HUES48 (cell line): Measurements from ENCODE around the gene SAP30BP.

Experiments
- H3K27ac ChIP-seq: one replicate; pipeline ENCODE4 v1.7.0; 2013; ENCODE audit warnings: low read depth, low read length, inconsistent platforms
- H3K27me3 ChIP-seq: 2 replicates; pipeline ENCODE4 v1.6.1; 2013; ENCODE audit warnings: mild to moderate bottlenecking, low read length; ENCODE audit not compliant: control insufficient read depth, insufficient read depth
- H3K36me3 ChIP-seq: 2 replicates; pipeline ENCODE4 v1.6.1; 2013; ENCODE audit warnings: low read length; ENCODE audit not compliant: control insufficient read depth, insufficient read depth
- H3K4me1 ChIP-seq: 2 replicates; pipeline ENCODE4 v1.6.1; 2013; ENCODE audit warnings: mild to moderate bottlenecking, low read length; ENCODE audit not compliant: control insufficient read depth, insufficient read depth
- H3K4me3 ChIP-seq: 2 replicates; pipeline ENCODE4 v1.5.1; 2013; ENCODE audit warnings: mild to moderate bottlenecking, low read depth, low read length
- H3K9ac ChIP-seq: 2 replicates; pipeline ENCODE4 v1.6.1; 2013; ENCODE audit warnings: mild to moderate bottlenecking, low read depth, low read length, moderate library complexity
- H3K9me3 ChIP-seq: 2 replicates; pipeline ENCODE4 v1.6.1; 2013; ENCODE audit warnings: low read length; ENCODE audit not compliant: control insufficient read depth, insufficient read depth

Gene SAP30BP

DNA sequence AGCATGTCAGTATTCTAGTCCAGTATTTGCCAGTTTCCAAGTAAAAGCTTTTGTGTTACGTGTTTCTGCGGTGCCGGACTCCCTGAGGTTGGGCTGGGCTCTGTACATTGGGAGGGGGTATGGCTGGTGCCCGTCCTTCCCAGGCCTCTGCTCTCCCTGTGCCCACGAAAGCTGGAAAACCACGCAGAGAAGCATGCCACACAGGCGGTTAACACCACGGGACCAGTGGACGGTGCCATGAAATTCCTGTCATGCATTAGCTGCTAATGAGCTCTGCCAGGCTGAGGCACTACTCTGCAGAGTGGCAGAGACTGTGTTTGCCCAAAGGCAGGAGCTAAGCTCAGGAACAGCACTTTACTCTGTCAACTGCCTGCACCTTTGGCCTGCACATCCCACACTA lies 25.8 kb upstream of the SAP30BP start:
- Histone ChIP-seq H3K9ac (no peak overlapping the region), H3K36me3 (peaks cover 4% of the 10 kb centered on the region; the same call in 1 of the 2 replicates), H3K27me3 (no peaks in the 10 kb centered on the region), H3K9me3 (no peaks in the 10 kb centered on the region), H3K4me1 (peaks cover 15% of the 10 kb centered on the region), H3K27ac (no peak overlapping the region), H3K4me3 (no peak overlapping the region)

DNA sequence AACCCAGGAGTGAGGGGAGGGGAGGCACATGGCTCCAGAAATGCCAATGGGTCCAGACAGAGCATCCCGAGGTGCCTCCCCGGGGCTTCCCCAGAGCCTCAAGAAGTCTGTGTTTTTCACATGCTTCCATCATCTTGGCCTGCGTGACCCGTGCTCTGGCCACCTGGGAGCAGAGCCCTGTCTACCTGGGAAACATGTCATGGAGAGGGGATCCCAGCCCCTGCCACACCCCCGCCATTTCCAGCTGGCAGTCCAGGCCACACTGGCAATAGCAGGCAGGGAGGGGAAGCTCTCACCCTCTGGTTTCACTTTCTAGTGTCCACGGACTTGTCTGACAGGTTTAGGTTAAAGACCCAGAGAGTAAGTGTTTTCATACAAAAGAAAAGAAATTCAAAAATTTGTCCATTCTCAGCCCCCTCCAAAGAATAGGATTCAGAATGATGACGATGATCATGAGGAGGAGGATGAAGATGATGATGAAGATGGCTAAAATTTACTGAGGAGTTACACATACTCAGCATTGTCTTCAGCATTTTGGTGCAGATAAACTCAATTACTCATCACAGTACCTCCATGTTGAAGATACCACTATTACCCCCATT lies 24.9 kb upstream of the SAP30BP start:
- no peak overlapping the region for H3K9ac ChIP-seq
- no peaks in the 10 kb centered on the region for H3K9me3 ChIP-seq
- H3K27me3 ChIP-seq, result no peaks in the 10 kb centered on the region
- H3K4me1 ChIP-seq, result peaks cover 15% of the 10 kb centered on the region
- peaks cover 4% of the 10 kb centered on the region; the same call in 1 of the 2 replicates for H3K36me3 ChIP-seq
- H3K27ac ChIP-seq, result peak overlapping the region; percentile 79
- no peak overlapping the region for H3K4me3 ChIP-seq

DNA sequence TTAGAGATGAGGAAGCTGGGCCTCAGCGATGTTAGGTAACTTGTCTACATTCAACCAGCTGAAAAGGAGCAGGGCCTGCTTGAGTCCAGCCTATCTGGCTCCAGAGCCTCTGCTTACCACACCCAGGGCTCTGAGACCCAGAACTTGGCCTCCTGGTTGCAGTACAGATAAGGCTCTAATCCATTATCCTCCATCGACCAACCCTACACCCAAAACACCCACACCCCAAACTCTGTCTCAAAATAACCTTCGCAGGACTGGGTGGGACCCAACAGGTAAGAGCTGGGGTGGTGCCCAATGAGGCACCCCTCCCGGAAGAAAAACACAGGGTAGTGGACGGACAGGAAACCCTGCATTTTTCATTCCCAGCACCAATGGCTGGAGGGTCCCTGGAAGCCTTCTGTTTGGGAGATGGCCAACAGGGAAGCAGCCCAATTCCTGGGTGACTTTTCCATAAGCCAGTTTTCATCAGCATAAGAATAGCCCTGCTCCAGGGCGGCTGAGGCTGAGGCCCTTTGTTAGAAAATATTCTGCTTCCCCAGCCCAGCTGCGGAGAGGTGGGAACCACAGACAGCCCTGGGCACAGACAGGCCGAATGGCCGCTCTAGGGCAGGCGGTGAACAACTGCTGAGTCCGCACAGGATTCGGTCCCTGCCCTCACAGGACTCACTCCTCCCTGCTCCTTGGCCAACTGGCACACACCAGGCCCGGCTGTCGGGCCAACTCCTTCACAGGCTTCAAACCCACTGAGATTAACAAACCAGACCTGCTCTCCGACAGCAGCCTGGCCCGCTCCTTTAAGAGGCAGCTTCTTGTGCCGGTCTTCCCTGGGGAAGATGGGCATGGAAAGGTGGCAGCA lies 24.1 kb upstream of the SAP30BP start:
- Histone ChIP-seq H3K27me3 (no peaks in the 10 kb centered on the region), H3K4me3 (0 out of 2 replicates have a peak overlapping the region, but pooled peaks have one; percentile 9), H3K4me1 (peaks cover 15% of the 10 kb centered on the region), H3K27ac (peak overlapping the region; percentile 79), H3K9ac (peak overlapping the region; percentile 27; the same call in 1 of the 2 replicates), H3K36me3 (peaks cover 5% of the 10 kb centered on the region; the same call in 1 of the 2 replicates), H3K9me3 (no peaks in the 10 kb centered on the region)

DNA sequence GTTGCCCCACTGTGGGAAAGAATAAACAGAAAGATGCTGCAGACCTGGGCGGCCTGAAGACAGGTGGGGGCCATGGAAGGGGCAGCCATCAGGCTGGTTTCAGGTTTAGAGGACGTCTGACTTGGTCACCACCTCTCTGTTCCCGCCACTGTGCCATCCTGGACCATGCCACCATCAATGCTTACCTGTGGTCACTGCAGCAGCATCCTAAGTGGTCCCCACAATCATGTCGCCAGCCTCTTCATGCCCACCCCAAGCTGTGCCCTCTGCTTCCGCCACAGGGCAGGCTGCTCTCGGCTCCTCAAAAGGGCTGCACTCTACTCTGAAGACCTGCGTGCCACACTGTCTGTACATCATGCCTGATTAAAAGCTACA lies 23.5 kb upstream of the SAP30BP start:
- Histone ChIP-seq H3K4me3 (no peak overlapping the region), H3K4me1 (peaks cover 15% of the 10 kb centered on the region), H3K27me3 (no peaks in the 10 kb centered on the region), H3K36me3 (peaks cover 6% of the 10 kb centered on the region), H3K9ac (peak overlapping the region; percentile 27; the same call in 1 of the 2 replicates), H3K27ac (peak overlapping the region; percentile 79), H3K9me3 (no peaks in the 10 kb centered on the region)

DNA sequence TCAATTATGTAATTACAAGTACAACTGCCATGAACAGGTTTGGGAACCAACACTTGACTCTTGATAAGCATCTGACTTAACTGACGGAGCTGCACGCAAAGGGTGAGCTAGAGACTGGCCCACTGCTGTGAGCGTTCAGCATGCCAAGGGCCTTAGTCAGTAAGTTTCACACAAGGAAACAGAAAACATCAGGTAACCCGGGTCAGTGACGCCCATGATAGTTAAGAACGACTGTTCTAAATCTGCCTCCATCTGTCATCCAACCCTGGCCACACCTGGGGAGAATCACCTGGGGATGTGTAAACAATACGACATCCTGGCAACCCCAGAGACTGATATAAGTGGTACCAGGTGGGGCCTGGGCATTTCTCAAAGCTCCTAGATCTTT lies 21.6 kb upstream of the SAP30BP start:
- H3K9me3 ChIP-seq, result no peaks in the 10 kb centered on the region
- H3K27ac ChIP-seq, result peak overlapping the region; percentile 90
- no peak overlapping the region for H3K9ac ChIP-seq
- peaks cover 15% of the 10 kb centered on the region for H3K4me1 ChIP-seq
- no peaks in the 10 kb centered on the region for H3K27me3 ChIP-seq
- H3K4me3 ChIP-seq, result no peak overlapping the region
- peaks cover 22% of the 10 kb centered on the region for H3K36me3 ChIP-seq

DNA sequence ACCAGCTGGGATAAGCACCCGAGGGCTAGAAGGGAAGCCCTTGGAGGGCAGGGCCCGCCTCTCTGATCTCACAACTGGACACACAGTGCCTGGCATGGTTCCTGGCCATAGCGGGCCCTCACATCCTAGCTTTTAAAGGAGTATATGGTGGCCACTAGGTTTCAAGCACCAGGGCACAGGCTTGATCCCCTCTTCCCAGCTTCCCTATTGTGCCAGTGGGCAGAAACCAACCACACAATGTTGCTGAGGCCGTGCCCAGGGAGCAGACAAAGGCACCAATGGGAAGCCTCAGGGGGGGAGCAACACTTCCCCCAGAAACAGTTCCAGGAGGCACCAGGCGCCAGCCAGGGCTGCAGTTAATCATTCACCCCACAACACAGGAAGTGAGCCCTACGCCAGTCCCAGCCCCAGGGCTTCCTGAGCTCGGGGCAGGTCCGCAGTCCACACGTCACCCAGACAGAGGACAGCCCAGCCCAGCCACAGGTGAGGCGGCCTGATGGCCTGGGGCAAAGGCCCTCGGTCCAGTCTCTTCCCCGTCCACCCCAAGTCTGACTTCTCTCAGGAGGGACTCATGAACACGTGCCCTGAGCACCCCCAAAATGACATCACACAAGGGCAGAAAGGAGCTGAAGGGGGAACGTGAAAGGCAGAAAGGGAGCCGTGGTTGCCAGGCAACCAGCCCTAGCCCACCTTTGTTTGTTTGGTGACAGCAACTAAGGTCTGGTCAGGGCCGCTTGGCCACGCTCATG lies 21.1 kb upstream of the SAP30BP start:
- Histone ChIP-seq H3K4me3 (no peak overlapping the region), H3K4me1 (peaks cover 15% of the 10 kb centered on the region), H3K9me3 (no peaks in the 10 kb centered on the region), H3K27me3 (no peaks in the 10 kb centered on the region), H3K9ac (no peak overlapping the region), H3K27ac (peak overlapping the region; percentile 90), H3K36me3 (peaks cover 28% of the 10 kb centered on the region)

DNA sequence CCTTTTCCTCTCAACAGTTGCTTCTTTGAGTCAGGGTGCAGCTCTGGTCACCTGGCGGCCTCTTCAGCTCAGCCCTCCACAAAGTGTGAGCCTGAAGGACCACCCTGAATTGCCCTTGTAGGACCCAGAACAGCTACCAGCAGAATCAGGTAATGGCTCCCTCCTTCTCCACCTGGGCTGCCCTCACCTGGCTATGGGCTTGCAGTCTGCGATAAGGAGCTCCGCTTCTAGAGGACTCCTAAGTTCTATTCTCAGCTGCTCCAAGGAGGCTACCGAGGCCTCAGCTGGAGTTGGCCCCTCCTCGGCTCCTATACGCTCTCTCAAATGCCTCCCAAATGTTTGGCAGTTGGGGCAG lies 20.5 kb upstream of the SAP30BP start:
- Histone ChIP-seq H3K27me3 (no peaks in the 10 kb centered on the region), H3K27ac (peak overlapping the region; percentile 90), H3K36me3 (peaks cover 33% of the 10 kb centered on the region), H3K4me1 (peaks cover 15% of the 10 kb centered on the region), H3K9me3 (no peaks in the 10 kb centered on the region), H3K4me3 (no peak overlapping the region), H3K9ac (no peak overlapping the region)

DNA sequence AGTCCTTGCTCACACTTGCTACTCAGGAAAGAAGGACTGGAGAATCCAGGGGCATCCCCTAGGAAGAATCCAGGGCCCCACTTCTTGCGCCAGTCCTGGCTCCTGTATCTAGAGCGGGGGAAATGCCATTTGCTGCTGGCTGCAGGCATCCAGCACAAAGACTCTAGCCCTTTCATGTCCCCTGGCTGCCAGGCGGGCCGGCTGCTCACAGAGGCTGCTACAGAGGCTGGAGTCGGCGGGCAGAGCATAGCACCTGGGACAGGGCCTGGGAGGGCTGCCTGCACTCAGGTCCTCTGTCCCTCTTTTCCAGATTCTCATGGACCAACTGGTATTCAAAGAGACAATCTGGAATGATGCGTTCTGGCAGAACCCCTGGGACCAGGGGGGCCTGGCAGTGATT lies 20.1 kb upstream of the SAP30BP start:
- Histone ChIP-seq H3K4me1 (peaks cover 15% of the 10 kb centered on the region), H3K9ac (no peak overlapping the region), H3K27ac (peak overlapping the region; percentile 90), H3K9me3 (no peaks in the 10 kb centered on the region), H3K36me3 (peaks cover 35% of the 10 kb centered on the region), H3K4me3 (no peak overlapping the region), H3K27me3 (no peaks in the 10 kb centered on the region)

DNA sequence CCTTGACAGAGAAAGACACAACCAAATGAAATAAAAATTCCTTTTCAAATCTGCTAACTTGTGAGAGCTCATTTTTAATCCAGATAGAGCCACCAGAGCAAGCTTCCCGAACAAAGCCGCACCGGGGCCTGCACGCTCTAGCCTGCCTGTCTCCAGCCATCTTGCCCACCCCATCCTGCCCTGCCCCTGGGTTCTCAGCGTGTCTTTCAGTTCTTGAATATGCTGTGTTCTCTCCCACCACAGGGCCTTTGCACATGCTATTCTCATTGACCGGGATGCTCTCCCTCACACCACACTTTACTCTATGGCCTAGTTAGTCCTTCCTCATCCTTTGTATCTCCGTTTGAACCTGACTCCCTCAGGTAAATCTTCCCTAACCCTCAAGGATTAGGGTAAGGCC lies 19.2 kb upstream of the SAP30BP start:
- H3K27me3 ChIP-seq, result no peaks in the 10 kb centered on the region
- no peak overlapping the region for H3K4me3 ChIP-seq
- no peak overlapping the region for H3K9ac ChIP-seq
- no peaks in the 10 kb centered on the region for H3K9me3 ChIP-seq
- H3K4me1 ChIP-seq, result peaks cover 8% of the 10 kb centered on the region
- H3K36me3 ChIP-seq, result peaks cover 35% of the 10 kb centered on the region
- H3K27ac ChIP-seq, result no peak overlapping the region

DNA sequence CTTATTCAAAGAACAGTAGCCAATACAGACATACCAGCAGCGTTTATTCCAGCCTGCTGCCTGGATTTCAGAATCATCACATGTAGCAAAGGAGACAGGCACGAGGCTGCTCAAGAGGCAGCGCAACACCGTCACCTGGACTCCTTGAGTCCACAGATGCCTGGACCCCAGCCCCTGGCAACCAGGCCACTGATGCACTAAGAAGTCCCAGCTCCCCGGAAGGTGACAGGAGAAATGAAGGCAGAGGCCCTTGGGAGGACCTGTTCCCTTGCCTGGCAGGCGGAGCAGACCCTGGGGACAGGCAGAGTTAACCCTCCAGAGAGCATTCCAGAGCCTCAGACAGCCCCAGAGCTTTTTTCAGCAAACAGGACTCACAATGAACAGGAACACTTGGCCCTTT lies 17.5 kb upstream of the SAP30BP start:
- H3K9ac ChIP-seq, result no peak overlapping the region
- H3K9me3 ChIP-seq, result no peaks in the 10 kb centered on the region
- H3K27ac ChIP-seq, result no peak overlapping the region
- H3K36me3 ChIP-seq, result peaks cover 44% of the 10 kb centered on the region
- no peaks in the 10 kb centered on the region for H3K27me3 ChIP-seq
- no peak overlapping the region for H3K4me3 ChIP-seq
- H3K4me1 ChIP-seq, result no peaks in the 10 kb centered on the region; the same call in 1 of the 2 replicates

DNA sequence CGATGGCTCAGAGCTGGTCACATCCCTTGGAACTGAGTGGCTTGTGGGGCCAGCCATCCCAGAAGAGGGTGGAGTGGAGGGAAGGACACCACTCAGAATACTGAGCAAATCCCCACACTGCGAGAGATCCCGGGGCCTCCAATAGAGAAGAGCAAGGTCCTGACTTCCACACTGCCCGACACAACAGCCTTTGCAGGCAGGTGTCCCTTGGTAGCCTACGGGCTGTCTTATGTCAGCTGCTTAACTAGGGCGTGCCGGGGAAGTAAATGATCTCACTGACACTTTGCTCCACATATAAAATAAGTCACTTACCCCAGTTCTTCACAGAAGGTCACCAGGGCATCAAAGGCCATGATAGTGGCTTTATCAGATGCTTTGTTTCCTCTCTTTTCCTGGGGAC lies 16.3 kb upstream of the SAP30BP start:
- H3K4me1 ChIP-seq, result no peaks in the 10 kb centered on the region
- no peaks in the 10 kb centered on the region for H3K27me3 ChIP-seq
- no peak overlapping the region for H3K4me3 ChIP-seq
- H3K36me3 ChIP-seq, result peaks cover 46% of the 10 kb centered on the region
- no peak overlapping the region for H3K27ac ChIP-seq
- H3K9me3 ChIP-seq, result no peaks in the 10 kb centered on the region
- no peak overlapping the region for H3K9ac ChIP-seq
